OCI-LY1 (cell line): ENCODE measurements around the gene CMTR1.

ENCODE experiments used
- CTCF ChIP-seq: fragments of 200-600 bp; sonication (generic), shearing (Covaris generic); IDR thresholded peaks from 2 replicates; pipeline ENCODE4 v1.5.1; 2017; ENCODE audit warnings: mild to moderate bottlenecking, antibody characterized with exemption, low read length, moderate library complexity, mixed read lengths
- EZH2 ChIP-seq: fragments of 200-600 bp; sonication (generic), shearing (Covaris generic); IDR thresholded peaks from 2 replicates; pipeline ENCODE4 v1.8.0; 2017; ENCODE audit warnings: borderline replicate concordance, mixed run types, mild to moderate bottlenecking, antibody characterized with exemption, low read length, moderate library complexity, mixed read lengths

GRCh38 chr6:37459981-37460800 is 27.2 kb downstream of the CMTR1 start:
- no peak for TF ChIP-seq CTCF
- no peak for TF ChIP-seq EZH2
